Lower leg skin (tissue), 4 donors: Measurements from ENCODE around the gene SLC43A2. TPM values are rescaled to one million over a fixed set of nuclear protein-coding genes. Genes with fewer than 3 reads are reported as not detected.
"Not testable (repeated sequence)": the region's sequence is repeated elsewhere in the genome, so short reads cannot be mapped to it uniquely, and the experiment has no call there.

Experiments
- DNase-seq, 2 donors: peaks; one replicate each; pipeline ENCODE4 v3.0.0-alpha.2; 2019; ENCODE audit warnings: low spot score in 2 of 2
- H3K4me3 ChIP-seq: fragments of 200-600 bp; sonication (generic); 2 replicates; pipeline ENCODE4 v1.5.1; 2017; ENCODE audit warnings: mild to moderate bottlenecking, low read depth; ENCODE audit not compliant: poor library complexity, severe bottlenecking
- CTCF ChIP-seq, 3 donors: fragments of 450-650 bp; IDR thresholded peaks; one replicate each; pipeline ENCODE4 v1.5.1; 2016; ENCODE audit warnings: antibody characterized with exemption in 3 of 3, mild to moderate bottlenecking in 3 of 3, moderate library complexity in 2 of 3
- POLR2A ChIP-seq, 2 donors: fragments of 450-650 bp; IDR thresholded peaks; one replicate each; pipeline ENCODE4 v1.6.1; 2016 to 2017; ENCODE audit warnings: antibody characterized with exemption in 2 of 2, mild to moderate bottlenecking in 1 of 2, moderate library complexity in 1 of 2
- WGBS, 2 donors: methylation state at CpG; one replicate each; pipeline ENCODE4 v1.1.5; 2018; 5-methylcytosine and 5-hydroxymethylcytosine counted together
- intact Hi-C: fragments of 100-400 bp; cut with DNase I; formaldehyde crosslinking; loops from one replicate; pipeline ENCODE4 v1.15.0; 2023; ENCODE audit warnings: low total_unique reads
- total RNA-seq, 4 donors: library from RNA; depleted of rRNA; stranded (reverse); fragments of >200 nt; gene quantifications; one replicate each; pipeline ENCODE4 v1.1.0, GENCODE V29; 2016

Gene SLC43A2
- total RNA-seq, 4 donors from 2014 or later, result 5.6 to 14.5 (median 9.6) TPM

- WGBS, 2 donors, result 91 to 92% methylated on average over 15 of the region's 15 CpGs
- no peak for TF ChIP-seq CTCF (IDR thresholded peaks at IDR 0.05)
- no peak for TF ChIP-seq POLR2A (IDR thresholded peaks at IDR 0.05)
- DNase-seq, result no peak
- intact Hi-C loops, result no loop called here
- no peak overlapping the region for H3K4me3 ChIP-seq
Observed at GRCh38 chr17:1539811-1540210, 88.8 kb downstream of the SLC43A2 start.

DNA sequence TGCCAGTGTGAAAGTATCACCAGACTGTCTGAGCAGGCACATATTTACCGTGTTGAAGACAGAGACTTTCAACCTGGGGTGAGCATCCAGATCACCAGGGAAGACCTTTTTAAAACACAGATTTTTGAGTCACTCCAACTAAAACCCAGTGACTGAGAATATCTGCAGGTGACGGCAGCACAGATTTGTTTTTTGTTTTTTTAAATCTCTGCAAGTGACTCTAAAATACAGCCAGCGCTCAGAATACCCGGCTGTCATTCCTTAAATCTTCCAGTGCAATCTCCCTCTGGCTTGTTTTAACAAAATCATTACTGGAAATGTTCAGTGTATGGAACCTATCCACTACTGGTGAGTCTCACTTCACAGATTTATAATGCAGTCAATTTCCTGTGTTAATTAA, 92.9 kb downstream of the SLC43A2 start:
- DNase-seq, result no peak
- no peak overlapping the region for H3K4me3 ChIP-seq
- 88 to 98% methylated on average over 4 of the region's 4 CpGs for WGBS, 2 donors
- no peak for TF ChIP-seq POLR2A (IDR thresholded peaks at IDR 0.05)
- TF ChIP-seq CTCF (IDR thresholded peaks at IDR 0.05), result no peak
- intact Hi-C loops, result no loop called here

- intact Hi-C loops, result no loop called here
Observed at GRCh38 chr17:1533661-1534325, 94.8 kb downstream of the SLC43A2 start.

DNA sequence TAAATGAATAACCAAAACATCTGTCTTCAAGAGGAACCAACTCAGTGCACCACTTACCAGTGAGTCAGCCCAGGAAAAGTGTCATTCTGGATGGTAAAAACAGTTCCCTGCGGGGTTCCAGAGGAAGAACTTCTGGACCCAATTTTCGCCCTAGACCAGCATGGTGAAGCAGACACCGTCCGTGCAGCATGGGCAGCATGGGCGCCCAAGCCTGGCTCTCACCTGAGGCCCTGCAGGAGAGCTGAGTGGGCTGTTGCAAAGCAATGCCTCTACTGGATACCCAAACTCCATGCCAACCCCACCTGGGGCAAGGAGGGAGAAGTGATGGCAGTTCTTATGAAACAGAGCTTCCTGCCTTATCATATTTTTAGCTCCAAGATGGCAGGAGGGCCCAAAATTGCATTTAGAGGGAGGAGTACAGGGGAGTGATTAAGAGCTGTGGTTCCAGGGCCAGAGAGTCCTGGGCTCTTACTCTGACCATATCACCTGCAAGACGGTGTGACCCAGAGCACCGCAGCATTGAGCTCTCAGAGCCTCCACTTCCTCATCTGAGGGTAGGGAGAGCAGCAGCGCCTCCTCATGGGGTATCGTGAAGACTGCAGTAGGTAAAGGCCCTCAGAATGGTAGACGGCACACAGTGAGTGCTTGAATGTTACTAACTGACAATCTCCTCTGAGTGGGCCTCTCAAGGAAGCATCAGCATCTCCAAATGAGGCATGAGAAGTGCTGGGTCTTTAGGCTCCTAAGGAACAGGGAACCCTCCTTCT, 95.6 kb downstream of the SLC43A2 start:
- no peak overlapping the region for H3K4me3 ChIP-seq
- TF ChIP-seq POLR2A (IDR thresholded peaks at IDR 0.05) (no peak), CTCF (IDR thresholded peaks at IDR 0.05) (no peak)
- WGBS, 2 donors, result 82 to 86% methylated on average over 10 of the region's 10 CpGs
- no peak for DNase-seq
- intact Hi-C loops, result no loop called here

More at GRCh38 chr17:1533661-1534325, 94.8 kb downstream of the SLC43A2 start:
- TF ChIP-seq CTCF (IDR thresholded peaks at IDR 0.05) (no peak), POLR2A (IDR thresholded peaks at IDR 0.05) (no peak)
- no peak for DNase-seq
- H3K4me3 ChIP-seq, result no peak overlapping the region
- WGBS, 2 donors, result 93 to 96% methylated on average over 24 of the region's 24 CpGs

GRCh38 chr17:1529863-1530262, 98.8 kb downstream of the SLC43A2 start:
- 34 to 46% methylated on average over 2 of the region's 2 CpGs for WGBS, 2 donors
- no peak for TF ChIP-seq CTCF (IDR thresholded peaks at IDR 0.05)
- TF ChIP-seq POLR2A (IDR thresholded peaks at IDR 0.05), result no peak
- no peak overlapping the region for H3K4me3 ChIP-seq
- DNase-seq, result no peak
- intact Hi-C loops, result no loop called here

DNA sequence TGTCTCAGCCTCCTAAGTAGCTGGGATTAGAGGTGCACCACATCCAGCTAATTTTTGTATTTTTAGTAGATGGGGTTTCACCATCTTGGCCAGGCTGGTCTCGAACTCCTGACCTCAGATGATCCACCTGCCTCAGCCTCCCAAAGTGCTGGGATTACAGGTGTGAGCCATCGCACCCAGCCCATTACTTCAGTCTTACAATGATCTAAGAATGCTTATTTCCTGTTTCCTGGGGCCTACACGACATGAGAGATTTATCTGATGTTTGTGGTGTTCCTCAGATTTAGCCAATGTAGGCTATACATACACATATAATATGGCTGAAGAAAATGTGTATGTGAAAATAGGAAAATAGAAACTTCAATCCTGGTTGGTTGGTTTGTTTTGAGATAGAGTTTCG, 101.8 kb downstream of the SLC43A2 start:
- H3K4me3 ChIP-seq, intact Hi-C loops, DNase-seq: not testable (repeated sequence)
- WGBS, 2 donors, result 82 to 94% methylated on average over 4 of the region's 4 CpGs
